Kasumi-1 (cell line): Measurements from ENCODE around the gene AP3M1.
A peak's percentile ranks its signal among the peaks of the same experiment; 100 is the strongest.
"Not testable (repeated sequence)": the region's sequence is repeated elsewhere in the genome, so short reads cannot be mapped to it uniquely, and the experiment has no call there.

Source experiments
- DNase-seq, 2 experiments: peaks; one replicate each; lab custom pipeline; 2025; lab: John Stamatoyannopoulos, UW

The AP3M1 gene

GRCh38 chr10:74163319-74164068 lies 12.9 kb upstream of the AP3M1 start:
- DNase-seq: no peak

- no peak for DNase-seq
These were observed 9.4 kb upstream of the AP3M1 start for GRCh38 chr10:74160013-74160412.

GRCh38 chr10:74156919-74157289 lies 6.3 kb upstream of the AP3M1 start:
- peak; percentile 89 to 90 for DNase-seq

- no peak for DNase-seq
These were observed 3.0 kb upstream of the AP3M1 start for GRCh38 chr10:74153676-74154075.

GRCh38 chr10:74153123-74153522 lies 2.5 kb upstream of the AP3M1 start:
- DNase-seq: peak; percentile 24 to 40

- DNase-seq: peak; percentile 47 to 58
These were observed 1.5 kb upstream of the AP3M1 start for GRCh38 chr10:74151879-74152722.

- DNase-seq: peak; percentile 99
These were observed 606 bp upstream of the AP3M1 start, which contains the start of gene ADK for GRCh38 chr10:74150990-74151878. TSS of gene ADK (plus strand) at chr10:74151221. CDS start at chr10:74151279, 58 bp downstream.

GRCh38 chr10:74146980-74147379 lies 3.6 kb downstream of the AP3M1 start:
- not testable (repeated sequence) for DNase-seq

GRCh38 chr10:74145133-74145532 lies 5.5 kb downstream of the AP3M1 start:
- no peak for DNase-seq

GRCh38 chr10:74140553-74140952 lies 10.1 kb downstream of the AP3M1 start:
- no peak for DNase-seq

GRCh38 chr10:74139981-74140380 lies 10.6 kb downstream of the AP3M1 start:
- DNase-seq: no peak

- not testable (repeated sequence) for DNase-seq
These were observed 12.0 kb downstream of the AP3M1 start for GRCh38 chr10:74138596-74138995.

GRCh38 chr10:74137992-74138391 lies 12.6 kb downstream of the AP3M1 start:
- DNase-seq: no peak

GRCh38 chr10:74135452-74135851 lies 15.2 kb downstream of the AP3M1 start:
- no peak for DNase-seq

GRCh38 chr10:74133923-74134820 lies 16.5 kb downstream of the AP3M1 start:
- DNase-seq: no peak

GRCh38 chr10:74123081-74123480 lies 27.5 kb downstream of the AP3M1 start:
- peak in 1 of 2 experiments; percentile 12 for DNase-seq

GRCh38 chr10:74122060-74122459 lies 28.6 kb downstream of the AP3M1 start:
- DNase-seq: no peak

GRCh38 chr10:74121368-74121767 lies 29.3 kb downstream of the AP3M1 start:
- DNase-seq: no peak

GRCh38 chr10:74120911-74121310 lies 29.7 kb downstream of the AP3M1 start:
- DNase-seq: no peak

- no peak for DNase-seq
These were observed 31.8 kb downstream of the AP3M1 start for GRCh38 chr10:74118804-74119203.

- no peak for DNase-seq
These were observed 32.9 kb downstream of the AP3M1 start for GRCh38 chr10:74117738-74118137.
